Measurements from ENCODE around the gene KRT40. TPM values are rescaled to one million over a fixed set of nuclear protein-coding genes. Genes with fewer than 3 reads are reported as not detected.

Gene KRT40
- total and polyA plus RNA-seq, 2 donors (not counting 3 experiments of a cell fraction or from before 2014, with no cell fraction given) = not detected

GRCh38 chr17:40938981-40939380 is 45.1 kb downstream of the KRT40 start:
- Histone ChIP-seq H3K9me3 (replicated peaks; ENCODE audit: control insufficient read depth, insufficient read depth, low read length) (no peaks in the 10 kb centered on the region), H3K36me3 (ENCODE audit: control insufficient read depth in 2 of 2, extremely low read depth in 1 of 2, insufficient read depth in 2 of 2, low read length in 2 of 2) (no peaks in the 10 kb centered on the region), H3K4me1 (ENCODE audit: control insufficient read depth, extremely low read depth, insufficient read depth, low read length) (no peaks in the 10 kb centered on the region), H3K9me1 (replicated peaks; ENCODE audit: control insufficient read depth, extremely low read depth, insufficient read depth, low read length) (no peaks in the 10 kb centered on the region), H3K4me2 (ENCODE audit: insufficient read depth, low read length) (no peak overlapping the region), H3K4me3 (replicated peaks in 1 of 3; ENCODE audit: insufficient read depth in 1 of 3, low read depth in 1 of 3, low read length in 3 of 3) (no peak overlapping the region), H3K27me3 (ENCODE audit: control insufficient read depth in 2 of 2, insufficient read depth in 2 of 2, low read length in 2 of 2) (peaks cover 5 to 8% of the 10 kb centered on the region in 2 experiments), H3K9ac (replicated peaks; ENCODE audit: extremely low read depth, insufficient read depth, low read length) (no peak overlapping the region), H3K79me2 (ENCODE audit: control insufficient read depth, insufficient read depth, low read length) (no peaks in the 10 kb centered on the region), H4K20me1 (replicated peaks; ENCODE audit: control insufficient read depth, extremely low read depth, insufficient read depth, low read length) (no peaks in the 10 kb centered on the region), H3K27ac (ENCODE audit: insufficient read depth, low read depth, low read length) (no peak overlapping the region), H2AFZ (ENCODE audit: low read depth, low read length) (no peak overlapping the region)
- CTCF ChIA-PET = no interaction called here
- BruUV-seq (replicated peaks) = no TSS peak
- POLR2A ChIA-PET = no interaction called here
- intact Hi-C loops (cut with micrococcal nuclease) = no loop called here
- dilution Hi-C loops (cut with MboI; ENCODE audit: extremely low pct_ligation_motif_present, low sequenced_read_pairs) = no loop called here
- no peak for FAIRE-seq
- TF ChIP-seq POLR2AphosphoS5 (IDR thresholded peaks at IDR 0.05; ENCODE audit: insufficient read depth, low read depth, low read length) (no peak), FOS (IDR thresholded peaks at IDR 0.05; ENCODE audit: borderline replicate concordance, insufficient read depth, low read length) (no peak), CTCF (IDR thresholded peaks at IDR 0.05; ENCODE audit: extremely low read depth in 1 of 2, insufficient read depth in 1 of 2, low read depth in 1 of 2, low read length in 2 of 2) (no peak), MYC (IDR thresholded peaks at IDR 0.05; ENCODE audit: low read depth, low read length) (no peak), EZH2 (IDR thresholded peaks at IDR 0.05; ENCODE audit: borderline replicate concordance, low read depth, low read length, severe bottlenecking) (no peak), MAX (IDR thresholded peaks at IDR 0.05; ENCODE audit: insufficient read depth, insufficient read length) (no peak), JUN (IDR thresholded peaks at IDR 0.05; ENCODE audit: borderline replicate concordance, insufficient read depth, insufficient read length, low read depth) (no peak), GATA2 (IDR thresholded peaks at IDR 0.05; ENCODE audit: insufficient read depth, insufficient read length, low read depth, low read length) (no peak), POLR2A (IDR thresholded peaks at IDR 0.05; ENCODE audit: low read depth, low read length) (no peak)
- no peak for DNase-seq (ENCODE audit: low read depth, low spot score)
